Transverse colon (tissue), 3 donors: ENCODE measurements around the gene MIEF1.

Experiments
- CTCF ChIP-seq, 5 experiments: fragments of 200-600 bp in 3 of 5; fragments of 450-650 bp in 2 of 5; sonication (generic) in 3 of 5; IDR thresholded peaks; 1 replicate in 2 of 5; 2 replicates in 3 of 5; pipeline ENCODE4 v1.5.1; 2016 to 2017; ENCODE audit warnings: antibody characterized with exemption in 5 of 5, inconsistent platforms in 3 of 5, mild to moderate bottlenecking in 2 of 5, moderate library complexity in 1 of 5
- EP300 ChIP-seq: sonication (generic); formaldehyde crosslinking; IDR thresholded peaks from one replicate; pipeline ENCODE4 v1.6.1; 2017; ENCODE audit warnings: antibody characterized with exemption, low read depth
- POLR2A ChIP-seq: fragments of 450-650 bp; IDR thresholded peaks from one replicate; pipeline ENCODE4 v1.6.1; 2016; ENCODE audit warnings: antibody characterized with exemption, mild to moderate bottlenecking, moderate library complexity

GRCh38 chr22:39520226-39521105, 18.4 kb downstream of the MIEF1 start, which contains the start of gene ATF4:
- peak; percentile 100 for TF ChIP-seq POLR2A
- TF ChIP-seq CTCF (IDR thresholded peaks at IDR 0.05), result peak in 1 of 5 experiments; percentile 10
- TF ChIP-seq EP300, result no peak
